ENCODE measurements around the gene LRRC71. TPM values are rescaled to one million over a fixed set of nuclear protein-coding genes. Genes with fewer than 3 reads are reported as not detected.

The LRRC71 gene
- total RNA-seq (not detected), total RNA-seq (0.08 to 0.12 reads per million in 2 donors)

DNA sequence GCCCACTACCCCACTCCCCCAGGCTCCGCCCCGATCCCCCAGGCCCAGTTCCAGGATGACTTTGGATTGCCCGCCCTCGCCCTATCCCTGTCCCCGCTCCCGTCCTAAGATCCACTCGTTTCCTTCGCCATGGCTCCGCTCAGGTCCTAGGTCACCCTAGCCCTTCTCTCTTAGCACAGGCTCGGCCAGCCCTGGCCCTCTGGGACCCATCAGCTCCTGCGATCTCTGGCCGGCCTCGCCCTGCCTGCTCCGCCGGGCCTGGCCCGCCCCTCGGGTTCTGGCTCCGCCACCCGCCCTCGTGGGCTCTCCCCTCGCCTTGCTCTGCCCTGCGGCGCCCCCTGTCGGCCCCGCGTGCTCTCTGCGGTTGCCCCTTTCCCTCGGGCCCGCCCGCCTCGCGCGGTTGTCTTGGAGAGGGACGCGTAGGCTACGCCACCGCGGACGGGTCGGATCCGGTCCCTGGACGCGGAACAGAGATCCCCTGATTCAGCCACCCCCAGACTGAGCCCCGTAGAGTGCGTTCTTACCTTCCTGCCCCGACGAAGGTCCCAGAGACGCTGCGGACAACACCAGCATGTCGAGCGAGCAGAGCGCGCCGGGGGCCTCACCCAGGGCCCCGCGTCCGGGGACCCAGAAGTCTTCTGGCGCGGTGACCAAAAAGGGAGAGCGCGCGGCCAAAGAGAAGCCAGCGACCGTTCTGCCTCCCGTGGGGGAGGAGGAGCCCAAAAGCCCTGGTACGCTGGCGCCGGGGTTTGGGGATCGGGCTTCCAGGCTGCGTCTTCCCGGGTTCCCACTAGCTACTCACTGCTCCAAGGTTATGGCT is at the start of gene LRRC71:
TSS of gene LRRC71 (plus strand) at position 400 of the 820 bp plus-strand sequence. CDS start at position 572, 172 bp downstream.
- H3K27ac Mint-ChIP-seq, result no peak within 1 kb of the TSS
- peaks cover 14% of the 10 kb centered on the region for H3K36me3 Mint-ChIP-seq (ENCODE audit: low read depth)
- H3K4me1 Mint-ChIP-seq, result peaks cover 18% of the 10 kb centered on the region
- H3K4me3 Mint-ChIP-seq, result no peak within 1 kb of the TSS
- peak; percentile 35 to 59 (median 39) for DNase-seq
- no peaks in the 10 kb centered on the region for H3K9me3 ChIP-seq (ENCODE audit: control insufficient read depth, low read length, poor library complexity, severe bottlenecking)
- peak; percentile 86 for ATAC-seq
- H3K27me3 Mint-ChIP-seq, result peaks cover 76% of the 10 kb centered on the region

GRCh38 chr1:156873659-156874058 is 46.8 kb upstream of the LRRC71 start:
- peaks cover 48% of the 10 kb centered on the region for H3K27me3 Mint-ChIP-seq
- H3K27ac Mint-ChIP-seq, result no peak overlapping the region
- peaks cover 14% of the 10 kb centered on the region for H3K4me1 Mint-ChIP-seq
- H3K36me3 Mint-ChIP-seq (ENCODE audit: low read depth), result peaks cover 3% of the 10 kb centered on the region
- H3K9me3 ChIP-seq (ENCODE audit: control insufficient read depth, low read length, poor library complexity, severe bottlenecking), result no peaks in the 10 kb centered on the region
- H3K4me3 Mint-ChIP-seq, result no peak overlapping the region
- no peak for ATAC-seq
- DNase-seq, result no peak

GRCh38 chr1:156874142-156874541 is 46.3 kb upstream of the LRRC71 start:
- H3K27ac Mint-ChIP-seq, result no peak overlapping the region
- DNase-seq (no peak), ATAC-seq (no peak)
- H3K9me3 ChIP-seq (ENCODE audit: control insufficient read depth, low read length, poor library complexity, severe bottlenecking), result no peaks in the 10 kb centered on the region
- peaks cover 14% of the 10 kb centered on the region for H3K4me1 Mint-ChIP-seq
- H3K36me3 Mint-ChIP-seq (ENCODE audit: low read depth), result peaks cover 3% of the 10 kb centered on the region
- no peak overlapping the region for H3K4me3 Mint-ChIP-seq
- peaks cover 51% of the 10 kb centered on the region for H3K27me3 Mint-ChIP-seq

DNA sequence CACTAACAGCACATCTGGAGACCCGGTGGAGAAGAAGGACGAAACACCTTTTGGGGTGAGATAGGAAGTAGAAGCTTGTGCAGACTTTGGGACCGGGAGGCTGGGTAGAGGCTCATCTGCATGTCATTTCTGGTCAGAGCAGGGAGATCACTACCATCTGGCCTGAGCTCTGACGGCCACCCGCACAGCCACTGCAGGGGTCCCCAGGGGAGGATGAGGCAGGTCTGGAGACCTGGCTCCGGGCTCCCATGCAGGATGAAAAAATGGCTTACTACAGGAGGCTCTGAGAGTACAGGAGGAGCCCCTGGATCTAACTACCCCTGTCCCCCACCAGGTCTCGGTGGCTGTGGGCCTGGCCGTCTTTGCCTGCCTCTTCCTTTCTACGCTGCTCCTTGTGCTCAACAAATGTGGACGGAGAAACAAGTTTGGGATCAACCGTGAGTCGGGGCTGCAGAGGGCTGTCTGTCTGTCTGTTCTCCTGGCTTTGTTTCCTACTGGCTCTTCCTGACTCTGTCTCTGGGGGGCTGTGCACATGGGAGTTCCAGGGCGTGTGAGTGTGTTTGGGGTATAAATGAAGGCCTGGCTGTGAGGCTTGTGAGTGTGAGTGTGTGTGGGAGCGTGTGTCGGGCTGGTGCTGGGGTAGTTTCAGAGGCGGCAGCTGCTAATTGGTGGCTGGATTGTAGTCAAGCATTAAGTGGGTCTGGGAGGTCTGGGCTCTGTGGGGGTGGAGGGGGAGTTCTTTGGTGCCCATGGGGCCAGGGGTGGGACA is 45.7 kb upstream of the LRRC71 start:
- DNase-seq (no peak), ATAC-seq (no peak)
- Mint-ChIP-seq H3K36me3 (ENCODE audit: low read depth) (peaks cover 3% of the 10 kb centered on the region), H3K27ac (no peak overlapping the region), H3K4me3 (no peak overlapping the region), H3K4me1 (peaks cover 14% of the 10 kb centered on the region), H3K27me3 (peaks cover 49% of the 10 kb centered on the region)
- H3K9me3 ChIP-seq (ENCODE audit: control insufficient read depth, low read length, poor library complexity, severe bottlenecking), result no peaks in the 10 kb centered on the region

- DNase-seq, result no peak
- H3K4me3 Mint-ChIP-seq, result no peak overlapping the region
- H3K27me3 Mint-ChIP-seq, result peaks cover 52% of the 10 kb centered on the region
- no peaks in the 10 kb centered on the region for H3K9me3 ChIP-seq (ENCODE audit: control insufficient read depth, low read length, poor library complexity, severe bottlenecking)
- peaks cover 3% of the 10 kb centered on the region for H3K36me3 Mint-ChIP-seq (ENCODE audit: low read depth)
- ATAC-seq, result no peak
- H3K27ac Mint-ChIP-seq, result no peak overlapping the region
- peaks cover 14% of the 10 kb centered on the region for H3K4me1 Mint-ChIP-seq
Measured at GRCh38 chr1:156875341-156875615, 45.2 kb upstream of the LRRC71 start.

GRCh38 chr1:156876281-156876680 is 44.2 kb upstream of the LRRC71 start:
- no peaks in the 10 kb centered on the region for H3K9me3 ChIP-seq (ENCODE audit: control insufficient read depth, low read length, poor library complexity, severe bottlenecking)
- H3K4me1 Mint-ChIP-seq, result peaks cover 11% of the 10 kb centered on the region
- no peak for DNase-seq
- peaks cover 3% of the 10 kb centered on the region for H3K36me3 Mint-ChIP-seq (ENCODE audit: low read depth)
- ATAC-seq, result no peak
- H3K4me3 Mint-ChIP-seq, result no peak overlapping the region
- peaks cover 62% of the 10 kb centered on the region for H3K27me3 Mint-ChIP-seq
- H3K27ac Mint-ChIP-seq, result no peak overlapping the region

- H3K27ac Mint-ChIP-seq, result no peak overlapping the region
- ATAC-seq, result no peak
Measured at GRCh38 chr1:156877433-156878170, 42.8 kb upstream of the LRRC71 start.

GRCh38 chr1:156879876-156880275 is 40.6 kb upstream of the LRRC71 start:
- H3K27ac Mint-ChIP-seq, result no peak overlapping the region
- H3K36me3 Mint-ChIP-seq (ENCODE audit: low read depth), result peaks cover 5% of the 10 kb centered on the region
- ATAC-seq, result no peak
- DNase-seq, result no peak
- H3K9me3 ChIP-seq (ENCODE audit: control insufficient read depth, low read length, poor library complexity, severe bottlenecking), result no peaks in the 10 kb centered on the region
- H3K4me1 Mint-ChIP-seq, result peaks cover 16% of the 10 kb centered on the region
- H3K27me3 Mint-ChIP-seq, result peaks cover 82% of the 10 kb centered on the region
- H3K4me3 Mint-ChIP-seq, result no peak overlapping the region

More at GRCh38 chr1:156877433-156878170, 42.8 kb upstream of the LRRC71 start:
- DNase-seq, result no peak
- peaks cover 75% of the 10 kb centered on the region for H3K27me3 Mint-ChIP-seq
- no peaks in the 10 kb centered on the region for H3K9me3 ChIP-seq (ENCODE audit: control insufficient read depth, low read length, poor library complexity, severe bottlenecking)
- H3K4me3 Mint-ChIP-seq, result no peak overlapping the region
- peaks cover 3% of the 10 kb centered on the region for H3K36me3 Mint-ChIP-seq (ENCODE audit: low read depth)
- peaks cover 12% of the 10 kb centered on the region for H3K4me1 Mint-ChIP-seq

- ATAC-seq (no peak), DNase-seq (no peak)
- H3K36me3 Mint-ChIP-seq (ENCODE audit: low read depth), result peaks cover 3% of the 10 kb centered on the region
- peaks cover 13% of the 10 kb centered on the region for H3K4me1 Mint-ChIP-seq
- no peak overlapping the region for H3K27ac Mint-ChIP-seq
- no peaks in the 10 kb centered on the region for H3K9me3 ChIP-seq (ENCODE audit: control insufficient read depth, low read length, poor library complexity, severe bottlenecking)
- no peak overlapping the region for H3K4me3 Mint-ChIP-seq
- peaks cover 83% of the 10 kb centered on the region for H3K27me3 Mint-ChIP-seq
Measured at GRCh38 chr1:156880473-156880872, 40.0 kb upstream of the LRRC71 start.

- H3K4me1 Mint-ChIP-seq, result peaks cover 13% of the 10 kb centered on the region
- peaks cover 89% of the 10 kb centered on the region for H3K27me3 Mint-ChIP-seq
Measured at GRCh38 chr1:156881101-156881500, 39.3 kb upstream of the LRRC71 start.

GRCh38 chr1:156881663-156882062 is 38.8 kb upstream of the LRRC71 start:
- ATAC-seq (no peak), DNase-seq (no peak)
- Mint-ChIP-seq H3K27me3 (peaks cover 90% of the 10 kb centered on the region), H3K4me3 (no peak overlapping the region), H3K4me1 (peaks cover 11% of the 10 kb centered on the region), H3K27ac (peak overlapping the region; percentile 9), H3K36me3 (ENCODE audit: low read depth) (peaks cover 3% of the 10 kb centered on the region)
- H3K9me3 ChIP-seq (ENCODE audit: control insufficient read depth, low read length, poor library complexity, severe bottlenecking), result no peaks in the 10 kb centered on the region

More at GRCh38 chr1:156881101-156881500, 39.3 kb upstream of the LRRC71 start:
- Mint-ChIP-seq H3K27ac (no peak overlapping the region), H3K4me3 (no peak overlapping the region), H3K36me3 (ENCODE audit: low read depth) (peaks cover 3% of the 10 kb centered on the region)
- DNase-seq (no peak), ATAC-seq (no peak)
- no peaks in the 10 kb centered on the region for H3K9me3 ChIP-seq (ENCODE audit: control insufficient read depth, low read length, poor library complexity, severe bottlenecking)

DNA sequence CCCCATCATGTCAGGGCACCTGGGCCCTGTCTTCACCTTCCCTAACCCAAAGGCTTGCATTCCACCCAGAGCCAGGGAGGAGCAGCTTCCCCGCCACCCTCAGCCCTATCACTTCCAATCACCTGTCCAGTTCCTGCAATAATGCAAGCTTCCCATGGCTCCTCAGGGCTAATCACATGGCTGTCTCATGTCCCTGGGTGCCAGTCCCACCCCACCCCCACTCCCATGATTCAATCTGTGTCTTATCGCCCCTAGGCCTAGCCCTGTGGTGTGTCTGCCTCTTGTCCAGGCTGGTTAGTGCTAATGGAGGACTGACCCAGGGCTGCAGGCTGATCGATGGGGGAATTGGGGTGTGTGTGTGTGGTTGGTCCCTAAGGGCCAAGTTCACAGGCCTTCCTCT is 37.9 kb upstream of the LRRC71 start:
- no peak for ATAC-seq
- Mint-ChIP-seq H3K36me3 (ENCODE audit: low read depth) (peaks cover 3% of the 10 kb centered on the region), H3K4me1 (peaks cover 11% of the 10 kb centered on the region), H3K4me3 (no peak overlapping the region), H3K27me3 (peaks cover 88% of the 10 kb centered on the region), H3K27ac (no peak overlapping the region)
- H3K9me3 ChIP-seq (ENCODE audit: control insufficient read depth, low read length, poor library complexity, severe bottlenecking), result no peaks in the 10 kb centered on the region
- DNase-seq, result no peak

DNA sequence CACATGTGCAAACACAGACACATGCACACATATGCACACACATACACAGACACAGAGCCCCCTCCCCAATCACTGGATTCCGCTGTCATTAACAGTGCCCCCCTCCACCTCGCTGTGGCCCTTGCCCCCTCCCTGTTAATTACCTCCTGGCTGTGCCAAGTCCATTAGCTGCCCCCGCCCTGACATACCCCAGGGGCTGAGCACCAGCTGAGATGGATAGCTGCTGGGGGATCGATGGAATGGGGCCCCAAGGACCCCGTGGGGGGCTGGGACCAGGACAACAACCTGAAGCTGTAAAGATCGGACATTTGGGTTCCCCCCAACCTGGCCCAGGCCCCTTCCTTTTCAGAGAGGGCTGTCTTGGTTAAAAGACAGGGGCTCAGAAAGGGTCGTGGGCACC is 36.5 kb upstream of the LRRC71 start:
- H3K4me3 Mint-ChIP-seq, result no peak overlapping the region
- peaks cover 11% of the 10 kb centered on the region for H3K4me1 Mint-ChIP-seq
- DNase-seq (no peak), ATAC-seq (no peak)
- peaks cover 85% of the 10 kb centered on the region for H3K27me3 Mint-ChIP-seq
- peaks cover 6% of the 10 kb centered on the region for H3K36me3 Mint-ChIP-seq (ENCODE audit: low read depth)
- no peaks in the 10 kb centered on the region for H3K9me3 ChIP-seq (ENCODE audit: control insufficient read depth, low read length, poor library complexity, severe bottlenecking)
- no peak overlapping the region for H3K27ac Mint-ChIP-seq

All from T-helper 17 cell (primary cell).